ENCODE data around the gene MEIS2.

DNA sequence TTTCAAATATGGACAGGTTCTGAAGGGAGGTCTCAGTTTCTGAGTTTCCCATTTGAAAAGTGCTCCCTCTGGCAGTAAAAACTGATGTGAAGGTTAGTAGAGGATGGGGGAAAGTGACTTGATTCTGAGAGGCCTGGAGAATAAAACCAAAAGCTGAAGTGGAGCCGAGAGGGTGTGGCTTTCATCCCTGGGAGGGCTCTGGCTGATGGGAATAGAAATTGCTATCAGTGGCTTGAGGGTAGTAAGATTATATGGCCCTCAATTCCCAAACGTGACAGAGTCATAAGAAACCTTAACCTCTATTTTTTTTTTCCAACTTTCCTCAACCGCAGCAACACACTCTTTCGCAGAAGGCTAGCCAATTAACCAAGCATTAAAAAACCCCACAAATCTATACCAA lies 185.9 kb downstream of the MEIS2 start:
- no peak for TF ChIP-seq POLR2A (IDR thresholded peaks at IDR 0.05; ENCODE audit: low read depth, low read length)
- TF ChIP-seq CTCF (IDR thresholded peaks at IDR 0.05; ENCODE audit: extremely low read depth in 1 of 2, insufficient read depth in 1 of 2, low read depth in 1 of 2, low read length in 2 of 2), result no peak
- no peak for TF ChIP-seq POLR2AphosphoS5 (IDR thresholded peaks at IDR 0.05; ENCODE audit: insufficient read depth, low read depth, low read length)
